Psoas muscle (tissue), 8 donors: ENCODE results near the gene B4GAT1. TPM values are rescaled to one million over a fixed set of nuclear protein-coding genes. Genes with fewer than 3 reads are reported as not detected.

Experiments
- ATAC-seq, 4 donors: fragments of 200-7000 bp; cut with Tn5 transposase; one replicate each; pipeline ENCODE4 v1.9.1; 2020; ENCODE audit warnings: moderate library complexity in 3 of 4, mild to moderate bottlenecking in 2 of 4
- DNase-seq, 2 donors: peaks; one replicate each; pipeline ENCODE4 v3.0.0-alpha.2; 2020
- H3K27ac ChIP-seq: fragments of 200-600 bp; one replicate; pipeline ENCODE4 v1.8.0; 2022
- H3K27me3 ChIP-seq, 3 donors: fragments of 200-600 bp in 1 of 3; one replicate each; pipeline versions ENCODE4 v1.6.1 to v1.8.0; 2013 to 2022; ENCODE audit warnings: low read length in 2 of 3, mild to moderate bottlenecking in 2 of 3, moderate library complexity in 1 of 3; ENCODE audit not compliant: insufficient read depth in 3 of 3
- H3K36me3 ChIP-seq, 2 donors: fragments of 200-600 bp in 1 of 2; one replicate each; pipeline versions ENCODE4 v1.6.1 to v1.8.0; 2013 to 2022; ENCODE audit warnings: low read depth in 1 of 2, mild to moderate bottlenecking in 1 of 2, moderate library complexity in 1 of 2; ENCODE audit not compliant: insufficient read depth in 1 of 2
- H3K4me1 ChIP-seq: fragments of 200-600 bp; one replicate; pipeline ENCODE4 v1.8.0; 2022
- H3K4me3 ChIP-seq: fragments of 200-600 bp; one replicate; pipeline ENCODE4 v1.8.0; 2022; ENCODE audit warnings: mild to moderate bottlenecking
- H3K9me3 ChIP-seq: fragments of 200-600 bp; one replicate; pipeline ENCODE4 v1.8.0; 2022
- CTCF ChIP-seq: fragments of 200-600 bp; IDR thresholded peaks from one replicate; pipeline ENCODE4 v1.8.0; 2022; ENCODE audit warnings: antibody characterized with exemption
- WGBS, 3 donors: extraction: QIAGEN DNeasy Blood & Tissue Kit; methylation state at CpG; one replicate each; pipeline versions ENCODE4 v1.1.6 to v1.1.7; 2013; 5-methylcytosine and 5-hydroxymethylcytosine counted together
- intact Hi-C, 2 donors: fragments of 100-400 bp; cut with DNase I; formaldehyde crosslinking; loops; one replicate each; pipeline versions ENCODE4 v1.11.0 to v1.14.2; 2022
- polyA plus RNA-seq, 3 donors: library from polyadenylated mRNA; stranded (reverse); fragments of 200-250 nt; gene quantifications; one replicate each; pipeline ENCODE4 v1.2.3, GENCODE V29; 2013
- total RNA-seq, 4 donors: library from RNA; stranded (reverse); fragmentation: NEBNext Ultra II Directional in 2 of 4; extraction: Animal tissue kit (Norgen Biotek cat#: 25700) in 2 of 4; gene quantifications; one replicate each; pipeline versions ENCODE4 v1.2.1 to v1.2.4, GENCODE V29; 2021 to 2023
- donor health status: healthy with polysubstance abuse.
- donor health status: DM: no; HTN: no; CAD: no; lungs with moderate emphysema.
- donor health status: Bipolar disorder and iron deficiency.
- donor health status: healthy.
- donor health status: DM: yes; HTN: yes; CAD: no.
- donor health status: DM: no; HTN: no; CAD: no.
- donor health status: DM: no; HTN: no; CAD: no.
- donor health status: DM: yes; HTN: yes; CAD: no.

The B4GAT1 gene
- total and polyA plus RNA-seq, 7 donors, result 12.6 to 50.3 (median 19.4) TPM

- Histone ChIP-seq H3K27ac (no peak overlapping the region), H3K36me3 (peaks cover 0 to 56% of the 10 kb centered on the region in 2 donors), H3K9me3 (no peaks in the 10 kb centered on the region), H3K4me3 (no peak overlapping the region), H3K4me1 (peaks cover 35% of the 10 kb centered on the region), H3K27me3 (no peaks in the 10 kb centered on the region)
- ATAC-seq (no peak), DNase-seq (peak in 1 of 2 donors; percentile 49)
- WGBS, 3 donors, result 93 to 94% (median 93%) methylated on average over 24 to 28 of the region's 28 CpGs
- no peak for TF ChIP-seq CTCF
- intact Hi-C loops, result no loop called here
These were observed 6.6 kb downstream of the B4GAT1 start for GRCh38 chr11:66340596-66341501.

GRCh38 chr11:66339686-66340483 is 7.5 kb downstream of the B4GAT1 start:
- 81 to 82% (median 81%) methylated on average over 14 of the region's 14 CpGs for WGBS, 3 donors
- intact Hi-C loops, result no loop called here
- Histone ChIP-seq H3K4me3 (no peak overlapping the region), H3K27me3 (no peaks in the 10 kb centered on the region), H3K36me3 (peaks cover 0 to 56% of the 10 kb centered on the region in 2 donors), H3K9me3 (no peaks in the 10 kb centered on the region), H3K27ac (no peak overlapping the region), H3K4me1 (peaks cover 36% of the 10 kb centered on the region)
- no peak for TF ChIP-seq CTCF
- DNase-seq, result peak in 1 of 2 donors; percentile 30
- ATAC-seq, result no peak

DNA sequence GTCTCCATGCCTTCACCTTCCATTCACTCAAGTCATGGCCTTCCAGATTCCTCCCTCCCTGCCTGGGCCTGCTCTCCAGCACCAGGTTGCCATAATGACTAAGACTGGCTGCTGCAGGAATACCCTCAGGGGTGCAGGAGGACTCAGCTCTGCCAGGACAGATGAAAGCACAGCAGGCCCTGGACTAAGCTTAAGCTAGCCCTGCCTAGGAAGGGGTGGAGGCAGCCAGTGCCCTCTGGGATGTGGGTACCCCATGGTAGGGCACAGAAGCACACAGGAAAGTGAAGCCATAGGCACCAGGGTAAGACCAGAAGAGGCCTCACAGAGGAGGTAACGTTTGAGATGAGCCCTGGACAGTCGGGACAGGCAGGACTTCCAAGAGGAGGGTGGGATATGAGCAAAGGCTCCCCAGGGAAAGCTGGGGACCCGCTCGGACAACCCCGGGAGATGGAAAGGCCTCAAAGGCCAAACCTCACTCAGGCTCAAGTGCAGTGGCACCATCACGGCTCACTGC is 8.2 kb downstream of the B4GAT1 start:
- peaks cover 36% of the 10 kb centered on the region for H3K4me1 ChIP-seq
- 69 to 84% (median 83%) methylated on average over 6 of the region's 6 CpGs for WGBS, 3 donors
- peaks cover 0 to 56% of the 10 kb centered on the region in 2 donors for H3K36me3 ChIP-seq
- no peaks in the 10 kb centered on the region for H3K9me3 ChIP-seq
- no peak overlapping the region for H3K4me3 ChIP-seq
- H3K27me3 ChIP-seq, result no peaks in the 10 kb centered on the region
- ATAC-seq (no peak), DNase-seq (peak in 1 of 2 donors; percentile 24)
- no peak overlapping the region for H3K27ac ChIP-seq
- no peak for TF ChIP-seq CTCF
- intact Hi-C loops, result no loop called here

GRCh38 chr11:66338276-66339161 is 8.9 kb downstream of the B4GAT1 start:
- Histone ChIP-seq H3K9me3 (no peaks in the 10 kb centered on the region), H3K4me3 (no peak overlapping the region), H3K27me3 (no peaks in the 10 kb centered on the region), H3K36me3 (peaks cover 0 to 61% of the 10 kb centered on the region in 2 donors), H3K4me1 (peaks cover 31% of the 10 kb centered on the region), H3K27ac (no peak overlapping the region)
- WGBS, 3 donors, result 80 to 89% (median 83%) methylated on average over 16 to 17 of the region's 17 CpGs
- intact Hi-C loops, result no loop called here
- peak in 1 of 2 donors; percentile 51 for DNase-seq
- no peak for ATAC-seq
- TF ChIP-seq CTCF, result no peak
